Kidney capillary endothelial cell (primary cell): Measurements from ENCODE around the gene ACVR1.
"Not testable (repeated sequence)": the region's sequence is repeated elsewhere in the genome, so short reads cannot be mapped to it uniquely, and the experiment has no call there.

ENCODE experiments used
- DNase-seq: peaks from one replicate; pipeline ENCODE4 v3.0.0-alpha.2; 2018; ENCODE audit warnings: low spot score

Gene ACVR1

DNA sequence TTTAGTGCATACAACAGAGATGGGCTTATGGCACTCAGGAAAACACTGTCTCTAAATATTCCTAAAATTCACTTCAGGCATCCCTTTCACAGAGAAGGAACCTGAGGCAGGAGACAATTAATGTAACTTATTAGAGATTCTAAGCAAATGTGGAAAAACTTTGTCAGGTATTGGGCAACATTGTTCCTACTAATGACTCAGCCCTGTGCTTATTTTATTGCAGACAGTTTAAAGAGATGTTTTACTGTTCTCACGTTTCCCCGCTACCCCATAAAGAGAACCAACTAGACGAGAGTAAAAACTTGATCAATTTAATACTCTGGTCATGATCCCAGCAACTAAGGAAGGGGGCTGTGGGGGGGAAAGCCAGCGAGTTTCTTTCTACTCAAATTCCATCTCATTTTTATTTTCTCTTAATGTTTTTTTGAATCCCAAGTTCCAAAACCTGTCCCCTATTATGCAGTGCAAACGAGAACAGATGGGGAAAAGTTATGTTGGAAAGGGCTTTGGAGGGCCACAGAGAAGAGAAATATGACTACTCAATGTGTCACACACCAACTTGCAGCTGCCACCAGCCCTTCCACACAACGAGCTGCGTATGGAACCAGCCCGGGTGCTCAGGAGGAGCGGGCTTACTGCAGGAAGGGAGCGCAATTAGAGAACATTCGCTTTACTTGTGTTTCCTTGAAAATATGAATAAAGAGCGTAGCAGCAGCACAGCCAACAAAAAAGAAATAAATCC lies 18.7 kb upstream of the ACVR1 start:
- no peak for DNase-seq

- DNase-seq = no peak
Observed at GRCh38 chr2:157893611-157894010, 17.5 kb upstream of the ACVR1 start.

GRCh38 chr2:157891643-157892041 lies 15.5 kb upstream of the ACVR1 start:
- DNase-seq = no peak

GRCh38 chr2:157890969-157891642 lies 15.0 kb upstream of the ACVR1 start:
- DNase-seq = no peak

GRCh38 chr2:157887946-157888345 lies 11.8 kb upstream of the ACVR1 start:
- DNase-seq = no peak

GRCh38 chr2:157884533-157884932 lies 8.4 kb upstream of the ACVR1 start:
- not testable (repeated sequence) for DNase-seq

DNA sequence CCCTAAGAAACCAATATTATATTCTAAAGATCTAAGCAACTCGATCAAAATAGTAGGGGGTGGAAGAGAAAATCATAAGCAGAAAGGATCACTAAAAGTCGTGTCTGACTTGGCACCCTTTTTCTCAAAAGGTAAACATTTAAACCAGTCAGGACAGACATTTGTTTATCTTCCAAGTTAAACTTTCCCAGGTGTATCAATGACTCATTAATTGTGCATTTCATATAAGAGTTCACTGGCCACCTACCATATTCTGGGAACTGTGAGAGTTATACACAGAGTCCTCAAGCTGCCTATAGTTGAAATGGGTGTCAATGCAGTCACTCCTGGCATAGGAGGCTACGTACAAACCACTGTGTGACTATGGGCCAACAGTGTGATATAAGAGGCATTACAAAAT lies 4.8 kb upstream of the ACVR1 start:
- DNase-seq = no peak

DNA sequence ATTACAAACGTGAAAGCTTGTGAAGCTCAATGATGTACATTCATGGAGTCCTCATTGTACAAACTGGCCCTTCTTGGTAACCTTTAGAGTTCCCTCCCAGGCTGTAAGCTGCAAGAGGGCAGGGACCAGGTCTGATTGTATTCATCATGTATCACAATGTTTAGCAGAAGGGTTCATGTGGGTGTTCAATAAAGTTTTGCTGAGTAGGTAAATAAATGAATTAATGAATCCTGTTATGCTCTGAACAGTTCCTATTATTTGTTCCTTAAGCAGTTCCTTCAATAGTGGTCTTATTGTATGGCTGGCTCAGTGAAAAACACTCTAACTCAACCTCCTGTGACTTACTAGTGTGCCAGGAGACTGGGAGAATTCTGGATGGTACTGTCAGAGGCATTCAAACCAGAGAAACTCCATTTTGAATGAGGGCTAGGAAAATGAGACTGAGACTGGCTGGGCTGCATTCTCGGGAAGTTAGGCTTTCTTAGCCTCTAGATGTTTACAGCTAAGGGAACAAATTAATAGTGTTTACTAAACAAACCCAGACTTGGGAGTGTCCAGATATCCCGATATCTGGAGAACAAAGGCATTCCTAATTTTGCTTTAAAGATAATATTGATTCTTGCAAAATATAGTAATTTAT lies 1.8 kb upstream of the ACVR1 start:
- DNase-seq = no peak

GRCh38 chr2:157876786-157877138 lies 632 bp upstream of the ACVR1 start:
- DNase-seq = peak; percentile 44

GRCh38 chr2:157875641-157876065 lies 477 bp downstream of the ACVR1 start:
- no peak for DNase-seq

- peak; percentile 38 for DNase-seq
Observed at GRCh38 chr2:157874997-157875640, 1.0 kb downstream of the ACVR1 start.

GRCh38 chr2:157874348-157874747 lies 1.8 kb downstream of the ACVR1 start:
- DNase-seq = no peak

- DNase-seq = no peak
Observed at GRCh38 chr2:157872791-157873190, 3.3 kb downstream of the ACVR1 start.

DNA sequence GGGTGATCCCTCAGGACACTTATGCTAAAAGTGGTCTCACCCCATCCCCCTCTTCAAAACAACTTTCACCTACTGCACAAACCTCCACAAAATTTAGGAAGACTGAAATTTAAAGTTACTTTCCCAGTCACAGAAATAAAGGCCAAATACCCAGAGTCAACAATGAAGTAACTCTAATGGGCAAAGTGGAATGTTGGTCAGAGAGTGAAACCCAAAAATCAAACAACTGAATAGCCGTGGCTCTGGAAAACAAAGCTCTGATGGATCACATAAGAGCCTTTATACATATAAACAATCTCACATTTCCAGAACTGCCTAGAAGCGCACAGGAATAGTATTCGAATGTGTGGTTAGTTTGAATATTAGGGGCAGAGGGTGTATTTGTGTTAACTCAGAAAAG lies 4.7 kb downstream of the ACVR1 start:
- DNase-seq = no peak

GRCh38 chr2:157868993-157869392 lies 7.1 kb downstream of the ACVR1 start:
- no peak for DNase-seq

GRCh38 chr2:157867703-157868102 lies 8.4 kb downstream of the ACVR1 start:
- DNase-seq = no peak

DNA sequence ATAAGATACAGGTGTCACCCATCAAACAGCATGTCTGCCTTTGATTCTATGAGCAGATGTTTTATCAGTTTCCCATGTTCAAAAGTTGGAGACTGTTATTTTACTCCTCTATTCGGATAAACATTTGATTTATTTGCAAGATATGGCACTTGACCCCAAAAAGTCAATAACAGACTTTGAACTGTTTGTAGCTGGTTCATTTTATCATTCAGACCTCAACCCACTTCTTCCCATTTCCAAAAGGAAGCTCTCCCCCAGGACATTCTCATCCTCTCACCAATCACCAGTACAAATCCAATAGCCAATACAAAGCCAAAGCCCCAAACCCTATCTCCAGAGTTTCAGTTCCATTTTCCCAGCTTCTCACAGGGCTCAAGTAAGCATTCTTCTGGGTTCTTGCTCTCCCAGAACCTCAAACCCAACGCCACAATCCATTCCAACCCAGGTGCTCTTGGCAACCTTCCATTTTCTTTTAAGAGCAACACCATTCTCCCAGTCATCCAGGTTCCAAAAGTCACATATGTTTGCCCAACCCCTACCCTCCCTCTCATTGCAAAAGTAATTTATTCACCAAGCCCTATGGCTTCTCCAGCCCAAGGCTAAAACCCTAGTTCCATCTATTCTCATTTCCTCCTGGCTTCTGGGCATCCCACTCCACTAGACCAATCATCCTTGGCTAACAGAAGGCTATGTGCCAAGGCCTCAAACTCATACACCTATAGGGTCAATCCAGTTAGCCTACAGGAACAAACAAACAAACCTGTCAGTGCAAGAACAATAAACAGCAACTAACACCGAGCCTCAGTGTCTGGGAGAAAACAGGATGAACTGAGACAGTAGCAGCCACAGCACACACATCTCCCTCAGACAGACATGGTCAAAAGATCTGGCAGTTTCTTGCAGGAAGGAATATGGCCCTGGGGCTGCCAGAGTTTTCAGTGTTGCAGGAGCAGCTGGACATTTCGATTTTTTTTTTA lies 9.2 kb downstream of the ACVR1 start:
- DNase-seq = no peak

DNA sequence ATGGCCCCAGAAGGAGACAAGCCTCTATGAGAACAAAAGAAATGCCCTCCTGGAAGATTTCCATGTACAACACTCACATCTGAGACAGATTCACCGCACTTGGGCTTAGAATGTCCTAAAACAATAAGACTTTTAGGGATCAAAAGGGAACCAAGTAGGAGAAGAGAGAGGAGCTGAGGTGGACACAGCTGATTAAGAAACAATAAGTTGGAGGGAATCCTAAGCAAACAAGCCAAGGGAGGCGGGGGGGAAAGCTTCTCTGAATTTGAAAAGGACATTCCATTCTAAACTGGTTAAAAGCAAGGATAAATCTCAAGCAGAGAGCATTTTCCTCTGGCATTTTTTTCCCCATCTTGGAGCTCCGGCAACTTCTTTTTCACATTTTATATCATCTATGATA lies 9.9 kb downstream of the ACVR1 start:
- no peak for DNase-seq

DNA sequence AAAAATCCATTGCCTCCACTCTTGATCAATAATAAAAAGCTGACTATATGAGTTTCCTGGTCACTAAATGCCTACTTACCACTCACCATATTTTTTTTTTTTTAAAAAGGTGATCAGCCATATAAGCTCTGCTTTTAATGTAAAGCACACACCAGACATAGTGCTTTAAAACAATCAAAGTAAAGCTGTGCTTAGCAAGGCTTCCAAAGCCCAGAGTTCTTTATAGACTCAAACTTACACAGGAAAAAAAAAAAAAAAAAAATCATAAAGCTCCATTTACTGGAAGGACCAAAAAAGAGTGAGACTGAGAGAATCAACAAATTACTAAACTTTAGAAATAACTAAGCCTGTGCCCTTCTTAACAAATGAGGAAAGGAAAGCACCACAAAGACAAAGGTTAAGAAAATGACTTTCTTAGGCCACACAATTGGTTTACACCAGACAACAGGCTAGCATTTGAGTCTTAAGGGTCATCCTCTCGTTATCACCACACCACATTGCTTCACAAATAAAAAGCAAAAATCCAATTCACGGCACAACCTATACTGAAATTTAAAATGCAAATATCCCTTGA lies 11.2 kb downstream of the ACVR1 start:
- DNase-seq = no peak

DNA sequence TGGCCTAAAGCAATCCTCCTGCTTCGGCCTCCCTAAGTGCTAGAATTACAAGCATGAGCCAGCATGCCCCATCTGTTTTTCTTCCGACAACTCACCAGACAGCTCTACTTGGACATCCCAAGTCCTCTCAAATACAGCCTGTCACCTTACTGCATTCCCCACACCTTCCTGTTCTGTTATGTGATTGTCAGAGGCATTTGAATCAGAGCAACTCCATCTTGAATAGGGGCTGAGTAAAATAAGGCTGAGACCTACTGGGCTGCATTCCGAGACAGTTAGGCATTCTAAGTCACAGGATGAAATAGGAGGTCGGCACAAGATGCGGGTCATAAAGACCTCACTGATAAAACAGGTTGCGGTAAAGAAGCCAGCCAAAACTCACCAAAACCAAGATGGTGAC lies 17.3 kb downstream of the ACVR1 start:
- DNase-seq = no peak

DNA sequence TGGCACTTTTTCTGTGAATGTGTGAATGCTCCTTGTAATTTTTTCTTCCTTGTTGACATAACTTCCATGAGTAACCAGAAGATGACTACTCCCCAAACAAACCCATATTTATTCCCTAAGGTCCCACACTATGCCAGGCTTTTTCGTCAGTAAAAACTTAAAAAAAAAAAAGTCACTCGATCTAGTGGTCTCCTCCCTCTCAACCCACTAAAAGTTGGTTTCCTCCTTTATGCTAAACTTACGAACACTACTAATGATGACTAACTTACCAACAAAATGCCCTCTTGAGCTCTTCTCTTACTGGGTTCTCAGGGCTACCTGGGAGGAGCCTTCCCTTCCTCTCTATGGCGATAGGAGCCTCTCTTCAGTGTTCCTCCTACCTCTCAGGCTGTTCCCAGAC lies 18.2 kb downstream of the ACVR1 start:
- no peak for DNase-seq

GRCh38 chr2:157856187-157856515 lies 20.0 kb downstream of the ACVR1 start:
- no peak for DNase-seq
